SK-N-SH (cell line): ENCODE data around the gene OLFML2A.

ENCODE experiments used
- CHD2 ChIP-seq: fragments of 150-350 bp; IDR thresholded peaks from 2 replicates; pipeline ENCODE4 v1.6.1; 2018; ENCODE audit warnings: low read length; ENCODE audit not compliant: partially characterized antibody
- EZH2phosphoT487 ChIP-seq: fragments of 200-600 bp; sonication (generic); IDR thresholded peaks from 2 replicates; pipeline ENCODE4 v1.6.1; 2017; ENCODE audit warnings: low read depth, mixed run types, mild to moderate bottlenecking, antibody characterized with exemption, moderate library complexity, borderline replicate concordance
- GATA2 ChIP-seq: sonication (generic); formaldehyde crosslinking; IDR thresholded peaks from 2 replicates; pipeline ENCODE4 v1.5.0; 2020; ENCODE audit warnings: mild to moderate bottlenecking, missing genetic modification reagents
- JUND ChIP-seq: IDR thresholded peaks from 2 replicates; pipeline ENCODE4 v1.4.0; 2012
- POLR2AphosphoS5 ChIP-seq: IDR thresholded peaks from 2 replicates; pipeline ENCODE4 v1.6.1; 2012; ENCODE audit warnings: low read depth, low read length
- YY1 ChIP-seq: IDR thresholded peaks from 2 replicates; pipeline ENCODE4 v1.4.0; 2012; ENCODE audit warnings: low read depth, mild to moderate bottlenecking
- TF ChIP-seq, protein P1 (sequence below): fragments of 200-600 bp; sonication (generic); IDR thresholded peaks from 2 replicates; pipeline ENCODE4 v1.6.1; 2017; ENCODE audit warnings: antibody characterized with exemption, mild to moderate bottlenecking, moderate library complexity
- TF ChIP-seq, protein P2 (sequence below): fragments of 150-350 bp; IDR thresholded peaks from 2 replicates; pipeline ENCODE4 v1.6.1; 2017; ENCODE audit warnings: antibody characterized with exemption, low read length, low read depth, borderline replicate concordance
- TF ChIP-seq, protein P3 (sequence below): IDR thresholded peaks from 2 replicates; pipeline ENCODE4 v1.6.1; 2012; ENCODE audit warnings: mild to moderate bottlenecking, low read depth, low read length, moderate library complexity

- TF ChIP-seq POLR2AphosphoS5, result no peak
- no peak for TF ChIP-seq YY1
- TF ChIP-seq, protein P1, sequence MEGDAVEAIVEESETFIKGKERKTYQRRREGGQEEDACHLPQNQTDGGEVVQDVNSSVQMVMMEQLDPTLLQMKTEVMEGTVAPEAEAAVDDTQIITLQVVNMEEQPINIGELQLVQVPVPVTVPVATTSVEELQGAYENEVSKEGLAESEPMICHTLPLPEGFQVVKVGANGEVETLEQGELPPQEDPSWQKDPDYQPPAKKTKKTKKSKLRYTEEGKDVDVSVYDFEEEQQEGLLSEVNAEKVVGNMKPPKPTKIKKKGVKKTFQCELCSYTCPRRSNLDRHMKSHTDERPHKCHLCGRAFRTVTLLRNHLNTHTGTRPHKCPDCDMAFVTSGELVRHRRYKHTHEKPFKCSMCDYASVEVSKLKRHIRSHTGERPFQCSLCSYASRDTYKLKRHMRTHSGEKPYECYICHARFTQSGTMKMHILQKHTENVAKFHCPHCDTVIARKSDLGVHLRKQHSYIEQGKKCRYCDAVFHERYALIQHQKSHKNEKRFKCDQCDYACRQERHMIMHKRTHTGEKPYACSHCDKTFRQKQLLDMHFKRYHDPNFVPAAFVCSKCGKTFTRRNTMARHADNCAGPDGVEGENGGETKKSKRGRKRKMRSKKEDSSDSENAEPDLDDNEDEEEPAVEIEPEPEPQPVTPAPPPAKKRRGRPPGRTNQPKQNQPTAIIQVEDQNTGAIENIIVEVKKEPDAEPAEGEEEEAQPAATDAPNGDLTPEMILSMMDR, result no peak
- no peak for TF ChIP-seq JUND
- no peak for TF ChIP-seq GATA2 (CRISPR knock-in tag)
- no peak for TF ChIP-seq EZH2phosphoT487
- TF ChIP-seq, protein P2, sequence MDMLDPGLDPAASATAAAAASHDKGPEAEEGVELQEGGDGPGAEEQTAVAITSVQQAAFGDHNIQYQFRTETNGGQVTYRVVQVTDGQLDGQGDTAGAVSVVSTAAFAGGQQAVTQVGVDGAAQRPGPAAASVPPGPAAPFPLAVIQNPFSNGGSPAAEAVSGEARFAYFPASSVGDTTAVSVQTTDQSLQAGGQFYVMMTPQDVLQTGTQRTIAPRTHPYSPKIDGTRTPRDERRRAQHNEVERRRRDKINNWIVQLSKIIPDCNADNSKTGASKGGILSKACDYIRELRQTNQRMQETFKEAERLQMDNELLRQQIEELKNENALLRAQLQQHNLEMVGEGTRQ, result no peak
- TF ChIP-seq, protein P3, sequence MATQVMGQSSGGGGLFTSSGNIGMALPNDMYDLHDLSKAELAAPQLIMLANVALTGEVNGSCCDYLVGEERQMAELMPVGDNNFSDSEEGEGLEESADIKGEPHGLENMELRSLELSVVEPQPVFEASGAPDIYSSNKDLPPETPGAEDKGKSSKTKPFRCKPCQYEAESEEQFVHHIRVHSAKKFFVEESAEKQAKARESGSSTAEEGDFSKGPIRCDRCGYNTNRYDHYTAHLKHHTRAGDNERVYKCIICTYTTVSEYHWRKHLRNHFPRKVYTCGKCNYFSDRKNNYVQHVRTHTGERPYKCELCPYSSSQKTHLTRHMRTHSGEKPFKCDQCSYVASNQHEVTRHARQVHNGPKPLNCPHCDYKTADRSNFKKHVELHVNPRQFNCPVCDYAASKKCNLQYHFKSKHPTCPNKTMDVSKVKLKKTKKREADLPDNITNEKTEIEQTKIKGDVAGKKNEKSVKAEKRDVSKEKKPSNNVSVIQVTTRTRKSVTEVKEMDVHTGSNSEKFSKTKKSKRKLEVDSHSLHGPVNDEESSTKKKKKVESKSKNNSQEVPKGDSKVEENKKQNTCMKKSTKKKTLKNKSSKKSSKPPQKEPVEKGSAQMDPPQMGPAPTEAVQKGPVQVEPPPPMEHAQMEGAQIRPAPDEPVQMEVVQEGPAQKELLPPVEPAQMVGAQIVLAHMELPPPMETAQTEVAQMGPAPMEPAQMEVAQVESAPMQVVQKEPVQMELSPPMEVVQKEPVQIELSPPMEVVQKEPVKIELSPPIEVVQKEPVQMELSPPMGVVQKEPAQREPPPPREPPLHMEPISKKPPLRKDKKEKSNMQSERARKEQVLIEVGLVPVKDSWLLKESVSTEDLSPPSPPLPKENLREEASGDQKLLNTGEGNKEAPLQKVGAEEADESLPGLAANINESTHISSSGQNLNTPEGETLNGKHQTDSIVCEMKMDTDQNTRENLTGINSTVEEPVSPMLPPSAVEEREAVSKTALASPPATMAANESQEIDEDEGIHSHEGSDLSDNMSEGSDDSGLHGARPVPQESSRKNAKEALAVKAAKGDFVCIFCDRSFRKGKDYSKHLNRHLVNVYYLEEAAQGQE, result no peak
- no peak for TF ChIP-seq CHD2
These were observed 36.7 kb downstream of the OLFML2A start for GRCh38 chr9:124813501-124814163.
